HG03159 (cell line): Measurements from ENCODE around the gene SS18L1.

Source experiments
- ATAC-seq: cut with Tn5 transposase; IDR thresholded peaks from one replicate; pipeline ENCODE4 v1.9.1; 2021; ENCODE audit warnings: mild to moderate bottlenecking, moderate library complexity; ENCODE audit not compliant: unreplicated experiment

SS18L1 gene

GRCh38 chr20:62208795-62209755 lies 65.5 kb downstream of the SS18L1 start:
- ATAC-seq, result no peak

- ATAC-seq, result no peak
Measured at GRCh38 chr20:62209850-62210495, 66.4 kb downstream of the SS18L1 start.

- no peak for ATAC-seq
Measured at GRCh38 chr20:62210496-62210855, 66.9 kb downstream of the SS18L1 start.

GRCh38 chr20:62211216-62211615 lies 67.6 kb downstream of the SS18L1 start:
- ATAC-seq, result no peak

- ATAC-seq, result no peak
Measured at GRCh38 chr20:62211769-62212288, 68.3 kb downstream of the SS18L1 start.

- ATAC-seq, result no peak
Measured at GRCh38 chr20:62212299-62212698, 68.7 kb downstream of the SS18L1 start.

GRCh38 chr20:62214067-62214466 lies 70.5 kb downstream of the SS18L1 start:
- no peak for ATAC-seq

GRCh38 chr20:62215020-62215990 lies 71.7 kb downstream of the SS18L1 start:
- no peak for ATAC-seq

GRCh38 chr20:62215991-62216635 lies 72.5 kb downstream of the SS18L1 start:
- ATAC-seq, result no peak

- no peak for ATAC-seq
Measured at GRCh38 chr20:62216636-62217566, 73.3 kb downstream of the SS18L1 start.

GRCh38 chr20:62217913-62218773 lies 74.6 kb downstream of the SS18L1 start:
- ATAC-seq, result no peak

GRCh38 chr20:62219101-62219991 lies 75.8 kb downstream of the SS18L1 start:
- ATAC-seq, result no peak

- ATAC-seq, result no peak
Measured at GRCh38 chr20:62219992-62220665, 76.6 kb downstream of the SS18L1 start, which contains the start of gene HRH3. Gene HRH3 (minus strand): TSS chr20:62220278. CDS start chr20:62219970, 308 bp downstream.

GRCh38 chr20:62220666-62221568 lies 77.3 kb downstream of the SS18L1 start:
- no peak for ATAC-seq

- no peak for ATAC-seq
Measured at GRCh38 chr20:62222266-62222850, 78.8 kb downstream of the SS18L1 start.
